GM12873 (cell line): ENCODE results near the gene MAGI3.

Experiments
- TF ChIP-seq, protein P1 (sequence below): IDR thresholded peaks from 2 replicates; pipeline ENCODE4 v1.5.1; 2012; ENCODE audit warnings: low read depth, mild to moderate bottlenecking, moderate library complexity, low read length, control low read depth; ENCODE audit not compliant: insufficient read depth; ENCODE audit errors: missing control alignments

MAGI3 gene

DNA sequence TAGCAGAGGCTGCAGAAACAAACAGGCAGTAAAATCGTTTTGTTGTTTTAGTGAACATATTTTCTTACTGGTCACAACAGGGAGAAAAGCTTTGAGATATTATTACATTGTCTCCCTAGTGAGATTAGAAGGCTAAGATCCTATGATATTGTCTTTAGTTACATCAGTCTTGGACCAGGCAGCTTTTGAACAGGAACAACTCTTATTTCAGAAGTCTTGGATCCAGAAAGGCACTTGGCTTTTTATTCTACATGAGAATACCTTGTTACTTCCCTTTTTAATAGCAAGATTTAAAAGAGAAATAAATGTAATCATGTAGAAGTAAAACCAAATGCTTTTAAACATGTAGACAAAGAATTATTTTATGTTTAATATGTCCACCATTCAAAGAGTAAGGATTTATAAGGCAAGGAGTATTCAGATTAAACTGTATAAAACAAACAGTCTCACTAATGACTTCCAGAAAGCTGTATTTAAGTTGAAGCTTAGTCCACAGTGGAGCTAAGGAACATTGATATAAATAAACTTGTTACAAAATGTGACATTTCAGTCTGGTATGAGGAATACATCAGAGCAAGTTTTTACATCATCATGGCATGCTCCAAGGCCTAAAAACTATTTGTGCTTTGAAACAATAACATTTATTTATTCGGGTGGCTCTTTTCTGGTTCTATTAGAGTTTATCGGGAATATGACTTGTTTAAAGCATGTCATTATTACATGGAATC is 296.7 kb downstream of the MAGI3 start:
- TF ChIP-seq, protein P1, sequence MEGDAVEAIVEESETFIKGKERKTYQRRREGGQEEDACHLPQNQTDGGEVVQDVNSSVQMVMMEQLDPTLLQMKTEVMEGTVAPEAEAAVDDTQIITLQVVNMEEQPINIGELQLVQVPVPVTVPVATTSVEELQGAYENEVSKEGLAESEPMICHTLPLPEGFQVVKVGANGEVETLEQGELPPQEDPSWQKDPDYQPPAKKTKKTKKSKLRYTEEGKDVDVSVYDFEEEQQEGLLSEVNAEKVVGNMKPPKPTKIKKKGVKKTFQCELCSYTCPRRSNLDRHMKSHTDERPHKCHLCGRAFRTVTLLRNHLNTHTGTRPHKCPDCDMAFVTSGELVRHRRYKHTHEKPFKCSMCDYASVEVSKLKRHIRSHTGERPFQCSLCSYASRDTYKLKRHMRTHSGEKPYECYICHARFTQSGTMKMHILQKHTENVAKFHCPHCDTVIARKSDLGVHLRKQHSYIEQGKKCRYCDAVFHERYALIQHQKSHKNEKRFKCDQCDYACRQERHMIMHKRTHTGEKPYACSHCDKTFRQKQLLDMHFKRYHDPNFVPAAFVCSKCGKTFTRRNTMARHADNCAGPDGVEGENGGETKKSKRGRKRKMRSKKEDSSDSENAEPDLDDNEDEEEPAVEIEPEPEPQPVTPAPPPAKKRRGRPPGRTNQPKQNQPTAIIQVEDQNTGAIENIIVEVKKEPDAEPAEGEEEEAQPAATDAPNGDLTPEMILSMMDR = no peak

DNA sequence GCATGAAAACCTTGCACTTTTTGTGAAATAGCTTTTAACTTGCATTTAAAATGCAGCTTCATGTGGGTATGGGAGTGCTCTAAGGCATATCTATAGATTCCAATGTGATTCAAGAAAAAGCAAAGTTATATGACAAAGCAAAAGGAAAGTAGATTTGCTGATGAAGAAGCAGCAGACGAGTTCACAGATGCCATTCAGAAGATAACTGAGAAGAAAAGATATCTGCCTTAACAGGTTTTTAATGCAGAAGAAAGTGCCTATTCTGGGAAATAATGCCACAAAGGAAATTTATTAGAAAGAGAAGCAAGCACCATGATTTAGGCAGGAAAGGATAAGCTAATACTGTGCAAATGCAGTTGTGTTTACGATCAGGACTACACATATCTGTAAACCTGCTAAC is 300.9 kb downstream of the MAGI3 start:
- TF ChIP-seq, protein P1 = no peak

DNA sequence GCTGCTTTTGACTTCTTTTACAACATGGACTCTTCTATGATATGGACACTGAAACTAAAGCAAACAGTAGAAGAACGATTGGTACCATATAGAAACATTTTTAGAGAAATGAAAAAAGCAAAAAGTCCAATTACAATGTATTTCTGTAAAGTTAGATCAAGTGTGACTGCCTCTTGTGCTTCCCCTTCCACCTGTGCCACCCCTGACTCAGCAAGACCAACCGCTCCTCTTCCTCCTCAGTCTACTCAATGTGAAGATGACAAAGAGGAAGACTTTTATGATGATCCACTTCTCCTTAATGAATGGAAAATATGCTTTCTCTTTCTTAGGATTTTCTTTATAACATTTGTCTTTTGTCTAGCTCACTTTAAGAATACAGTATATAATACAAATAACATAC is 302.0 kb downstream of the MAGI3 start:
- TF ChIP-seq, protein P1 = no peak

DNA sequence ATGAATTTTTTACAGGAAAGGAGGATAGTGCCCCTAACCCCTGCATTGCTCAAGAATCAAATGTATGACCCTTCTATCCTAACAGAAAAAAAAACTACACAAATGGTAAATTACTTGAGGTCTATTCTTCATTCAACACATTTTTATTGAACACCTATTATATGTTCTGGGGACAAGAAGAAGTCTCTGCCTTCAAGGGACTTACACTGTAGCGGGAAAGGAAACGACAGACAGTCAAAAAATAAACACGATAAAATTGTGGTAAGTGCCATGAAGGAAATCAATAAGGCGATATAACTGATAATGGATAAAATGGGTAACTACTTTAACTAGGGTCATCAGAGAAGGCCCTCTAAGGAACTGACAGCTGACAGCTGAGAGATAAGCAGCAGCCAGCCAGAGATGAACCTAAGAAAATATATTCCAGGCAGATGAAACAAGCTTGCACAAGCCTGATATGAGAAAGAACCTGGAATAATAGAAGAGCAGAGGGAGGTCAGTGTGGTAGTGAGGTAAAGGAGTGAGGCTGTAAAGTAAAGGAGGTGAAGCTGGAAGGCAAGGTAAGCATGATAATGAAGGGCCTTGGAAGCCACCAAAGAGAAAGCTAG is 302.6 kb downstream of the MAGI3 start:
- TF ChIP-seq, protein P1 = no peak

DNA sequence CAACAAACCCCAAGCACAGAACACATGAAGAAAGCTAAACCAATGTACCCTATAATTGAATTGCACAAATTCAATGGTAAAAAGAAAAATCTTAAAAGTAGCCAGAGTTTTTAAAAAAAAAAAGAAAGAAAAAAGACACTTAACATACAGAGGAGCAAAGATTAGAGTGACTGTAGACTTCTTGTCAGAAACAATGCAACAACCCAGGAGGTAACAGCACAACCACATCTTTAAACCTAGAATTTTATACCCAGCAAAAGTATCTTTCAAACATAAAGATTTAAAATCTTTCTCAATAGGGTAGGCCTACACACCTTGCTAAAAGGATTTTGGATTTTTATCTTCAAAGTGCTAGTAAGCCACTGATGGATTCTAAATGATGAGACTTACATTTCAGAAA is 304.6 kb downstream of the MAGI3 start:
- TF ChIP-seq, protein P1 = no peak

DNA sequence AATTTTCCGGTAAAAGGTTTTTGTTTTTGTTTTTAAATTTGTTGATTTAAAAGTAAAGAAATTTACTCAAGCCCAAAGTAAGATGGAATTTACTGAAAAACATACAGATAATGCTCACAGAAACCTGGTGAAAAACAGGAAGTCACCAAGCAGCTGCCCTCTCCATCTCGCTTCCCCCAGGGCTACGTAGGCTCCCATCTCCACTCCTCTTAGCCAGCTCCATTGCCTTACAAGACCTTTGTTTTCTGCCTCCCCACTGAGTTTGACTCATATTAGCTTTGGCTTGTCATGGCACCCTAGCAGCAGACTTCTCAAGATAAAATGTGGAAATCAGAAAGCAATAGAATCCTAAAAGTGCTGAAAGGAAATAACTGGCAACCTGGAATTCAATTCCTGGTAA is 311.1 kb downstream of the MAGI3 start:
- TF ChIP-seq, protein P1 = no peak

DNA sequence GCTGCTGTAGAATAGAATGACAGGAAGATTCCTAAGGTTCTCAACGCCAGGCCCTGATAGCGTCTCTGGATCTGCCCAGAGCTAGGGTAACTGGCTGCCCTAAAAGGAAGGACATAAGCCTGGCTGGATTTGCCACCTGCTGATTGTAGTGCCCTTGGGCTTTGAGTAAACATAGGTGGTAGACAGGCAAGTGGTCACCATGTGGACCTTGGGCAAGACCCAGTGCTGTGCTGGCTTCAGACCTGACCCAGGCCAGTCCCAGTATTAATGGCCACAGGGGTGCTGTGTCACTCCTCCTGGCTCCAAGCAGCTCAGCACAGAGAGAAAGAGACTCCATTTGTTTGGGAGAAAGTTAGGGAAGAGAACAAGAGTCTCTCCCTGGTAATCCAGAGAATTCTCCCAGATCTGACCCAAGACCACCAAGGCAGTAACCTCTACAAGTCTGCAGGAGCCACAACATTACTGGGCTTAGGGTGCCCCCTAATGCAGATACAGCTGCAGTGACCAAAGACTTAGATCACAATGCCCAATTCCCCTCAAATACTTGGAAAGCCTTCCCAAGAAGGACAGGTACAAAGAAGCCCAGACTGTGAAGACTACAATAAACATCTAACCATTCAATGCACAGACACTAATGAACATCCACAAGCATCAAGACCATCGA is 324.4 kb downstream of the MAGI3 start:
- TF ChIP-seq, protein P1 = no peak
